ENCODE measurements around the gene MRPS18A. TPM values are rescaled to one million over a fixed set of nuclear protein-coding genes. Genes with fewer than 3 reads are reported as not detected.
A peak's percentile ranks its signal among the peaks of the same experiment; 100 is the strongest.

Gene MRPS18A
- total RNA-seq, 4 donors from 2014 or later = 41.1 to 64.4 (median 52.4) TPM

- no peaks in the 10 kb centered on the region for H3K27me3 ChIP-seq
- peak in 1 of 3 donors; percentile 37 for DNase-seq
- H3K4me3 ChIP-seq = no peak overlapping the region
- no peaks in the 10 kb centered on the region for H3K9me3 ChIP-seq
- no peak overlapping the region for H3K27ac ChIP-seq
- no peak for TF ChIP-seq CTCF (IDR thresholded peaks at IDR 0.05)
- no peak for TF ChIP-seq POLR2A (IDR thresholded peaks at IDR 0.05)
- no peaks in the 10 kb centered on the region for H3K36me3 ChIP-seq
- peaks cover 3 to 24% (median 8%) of the 10 kb centered on the region in 4 donors for H3K4me1 ChIP-seq
These were observed 38.3 kb upstream of the MRPS18A start for GRCh38 chr6:43725643-43726580.

GRCh38 chr6:43724914-43725642 is 37.5 kb upstream of the MRPS18A start:
- Histone ChIP-seq H3K4me1 (peaks cover 3 to 24% (median 8%) of the 10 kb centered on the region in 4 donors), H3K36me3 (no peaks in the 10 kb centered on the region), H3K9me3 (no peaks in the 10 kb centered on the region), H3K27ac (no peak overlapping the region), H3K27me3 (no peaks in the 10 kb centered on the region), H3K4me3 (no peak overlapping the region)
- DNase-seq = peak; percentile 66 to 93 (median 87)
- peak in 1 of 2 donors; percentile 46 for TF ChIP-seq POLR2A (IDR thresholded peaks at IDR 0.05)
- no peak for TF ChIP-seq CTCF (IDR thresholded peaks at IDR 0.05)

DNA sequence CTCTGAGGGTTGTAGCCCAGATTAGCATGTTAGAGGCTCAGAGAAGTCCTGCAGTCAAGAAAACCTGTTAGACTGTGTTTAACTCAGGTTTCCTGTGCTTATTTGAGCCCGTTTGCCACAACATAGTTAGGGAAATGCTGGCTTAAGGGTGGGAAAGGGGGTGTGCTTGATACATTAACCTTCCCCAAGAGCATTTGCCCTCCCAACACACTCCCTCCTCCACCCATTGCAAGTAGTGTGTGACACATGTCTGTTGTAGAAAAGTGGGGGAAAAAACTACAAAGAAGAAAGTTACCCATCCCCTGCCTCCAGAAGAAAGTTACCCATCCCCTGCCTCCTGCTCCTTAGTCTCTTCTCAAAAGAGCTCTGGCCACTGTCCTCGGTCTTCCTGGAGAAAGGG is 36.8 kb upstream of the MRPS18A start:
- H3K4me3 ChIP-seq = no peak overlapping the region
- no peaks in the 10 kb centered on the region for H3K27me3 ChIP-seq
- H3K4me1 ChIP-seq = peaks cover 3 to 24% (median 8%) of the 10 kb centered on the region in 4 donors
- H3K36me3 ChIP-seq = no peaks in the 10 kb centered on the region
- TF ChIP-seq POLR2A (IDR thresholded peaks at IDR 0.05) (no peak), CTCF (IDR thresholded peaks at IDR 0.05) (no peak)
- no peak for DNase-seq
- no peak overlapping the region for H3K27ac ChIP-seq
- no peaks in the 10 kb centered on the region for H3K9me3 ChIP-seq

- Histone ChIP-seq H3K36me3 (no peaks in the 10 kb centered on the region), H3K27ac (no peak overlapping the region), H3K27me3 (no peaks in the 10 kb centered on the region), H3K9me3 (no peaks in the 10 kb centered on the region), H3K4me3 (no peak overlapping the region), H3K4me1 (peaks cover 3 to 19% (median 8%) of the 10 kb centered on the region in 4 donors)
- TF ChIP-seq POLR2A (IDR thresholded peaks at IDR 0.05) = no peak
- TF ChIP-seq CTCF (IDR thresholded peaks at IDR 0.05) = peak in 5 of 6 experiments; percentile 16 to 86 (median 80)
- peak; percentile 74 to 91 (median 81) for DNase-seq
These were observed 36.2 kb upstream of the MRPS18A start for GRCh38 chr6:43723737-43724295.

DNA sequence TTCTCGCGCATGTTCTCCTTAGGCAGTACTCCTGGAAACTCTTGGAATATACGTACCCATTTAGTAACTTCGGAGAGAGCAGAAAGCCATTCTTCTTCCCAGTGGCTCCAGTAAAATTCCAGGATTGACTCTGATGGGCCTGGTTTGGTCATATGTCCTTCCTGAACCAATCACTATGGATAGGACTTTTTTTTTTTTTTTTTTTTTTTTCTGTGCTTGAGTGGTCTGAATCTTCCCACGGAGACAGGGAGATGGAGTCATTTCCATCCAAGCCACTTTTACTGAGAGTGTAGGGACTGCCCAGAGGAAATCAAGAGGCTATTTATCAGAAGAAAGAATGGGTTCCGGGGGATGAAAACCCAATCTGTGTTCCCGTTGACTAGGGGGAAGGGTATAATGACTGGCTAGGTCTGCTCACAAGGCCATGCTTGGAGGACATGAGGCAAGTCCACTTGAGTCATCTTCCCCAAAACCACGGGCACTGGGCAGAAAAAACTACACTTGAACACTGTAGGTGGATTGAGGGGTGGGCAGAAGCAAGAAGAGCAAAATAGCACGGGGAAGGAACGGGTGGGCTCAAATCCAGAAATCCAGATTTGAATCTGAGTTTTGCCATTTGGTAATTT is 35.4 kb upstream of the MRPS18A start:
- Histone ChIP-seq H3K9me3 (no peaks in the 10 kb centered on the region), H3K27ac (no peak overlapping the region), H3K36me3 (no peaks in the 10 kb centered on the region), H3K4me1 (peaks cover 3 to 18% (median 8%) of the 10 kb centered on the region in 4 donors), H3K27me3 (no peaks in the 10 kb centered on the region), H3K4me3 (no peak overlapping the region)
- no peak for TF ChIP-seq CTCF (IDR thresholded peaks at IDR 0.05)
- no peak for TF ChIP-seq POLR2A (IDR thresholded peaks at IDR 0.05)
- no peak for DNase-seq
